Heart left ventricle (tissue), 13 donors: ENCODE measurements around the gene DMD.

Experiments
- CTCF ChIP-seq, 12 donors: fragments of 200-600 bp; sonication (generic) in 4 of 12; IDR thresholded peaks; one replicate each; pipeline versions ENCODE4 v1.5.0 to v1.8.0; 2018 to 2022; ENCODE audit warnings: antibody characterized with exemption in 12 of 12, mild to moderate bottlenecking in 5 of 12
- POLR2A ChIP-seq, 2 donors: fragments of 450-650 bp; IDR thresholded peaks; one replicate each; pipeline ENCODE4 v1.6.1; 2017; ENCODE audit warnings: antibody characterized with exemption in 2 of 2, mild to moderate bottlenecking in 2 of 2, moderate library complexity in 2 of 2
- donor health status: ischemic (EF 13 %, LVEDD 7.1; RV severe dilation, severe dysfunction).
- donor health status: DM: no; HTN: yes; CAD: no.
- donor health status: DM: no; HTN: no; CAD: no.
- donor health status: ischemic (EF 25% LVEDD 6.9; RV normal size, moderate dysfunction).
- donor health status: ischemic (EF 25% LVEDD 5.7; RV mildly dilated, moderate dysfunction).
- donor health status: ischemic (EF 35%, LVEDD 5.7; RV mildly dilated, moderate dysfunction).
- donor health status: nonischemic (EF 11% LVEDD 7.7; RV severe dilation, severe dysfunction).
- donor health status: DM: yes; HTN: yes; CAD: no.
- donor health status: PGD.
- donor health status: ischemic (EF 29% LVEDD 5.4; RV normal size, mild dysfunction).
- donor health status: nonischemic (EF 23%, LVEDD 6.1; RV moderate dilation, normal function).

DNA sequence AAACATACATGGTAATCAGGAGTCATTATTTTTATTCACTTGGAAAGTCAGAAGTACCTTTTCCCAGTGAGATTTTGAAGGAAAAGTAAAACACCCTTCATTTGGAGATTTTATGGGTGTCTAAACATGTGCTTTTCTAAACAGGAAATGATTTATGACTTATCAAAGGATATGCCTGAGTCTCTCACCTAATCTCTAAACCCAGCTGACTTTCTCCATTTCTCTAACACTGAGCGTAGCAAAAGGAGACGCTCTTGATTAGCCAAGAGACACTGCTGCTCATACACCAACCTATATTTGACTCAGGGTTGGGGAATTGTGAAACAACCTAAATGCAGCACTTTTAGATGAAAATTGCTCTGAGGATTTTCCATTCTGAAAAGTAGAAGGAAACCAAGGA is 1671.0 kb downstream of the DMD start:
- no peak for TF ChIP-seq CTCF (IDR thresholded peaks at IDR 0.05)
- TF ChIP-seq POLR2A (IDR thresholded peaks at IDR 0.05), result no peak
